Nephron (organoid): ENCODE results near the gene NDC1.

Source experiments
- H3K27ac Mint-ChIP-seq, 3 experiments: 2 replicates each; pipeline ENCODE4 v1.8.0; 2020; ENCODE audit warnings: mixed read lengths in 3 of 3, mild to moderate bottlenecking in 2 of 3, moderate library complexity in 1 of 3
- H3K27me3 Mint-ChIP-seq: 2 replicates; pipeline ENCODE4 v1.8.0; 2021; ENCODE audit warnings: low read depth, mild to moderate bottlenecking, moderate library complexity, mixed read lengths
- H3K36me3 Mint-ChIP-seq: 2 replicates; pipeline ENCODE4 v1.8.0; 2020; ENCODE audit warnings: low read depth, mixed read lengths
- H3K4me1 Mint-ChIP-seq: 2 replicates; pipeline ENCODE4 v1.8.0; 2020; ENCODE audit warnings: mixed read lengths
- H3K4me3 Mint-ChIP-seq, 3 experiments: 2 replicates each; pipeline ENCODE4 v1.8.0; 2020; ENCODE audit warnings: mild to moderate bottlenecking in 3 of 3, mixed read lengths in 3 of 3, moderate library complexity in 2 of 3
- H3K9me3 Mint-ChIP-seq: 2 replicates; pipeline ENCODE4 v1.8.0; 2020; ENCODE audit warnings: mixed read lengths
- CTCF ChIP-seq, 3 experiments: fragments of 200-600 bp; sonication (generic); IDR thresholded peaks; one replicate each; pipeline ENCODE4 v1.5.0; 2021; ENCODE audit warnings: antibody characterized with exemption in 3 of 3; ENCODE audit not compliant: unreplicated experiment in 3 of 3

The NDC1 gene

DNA sequence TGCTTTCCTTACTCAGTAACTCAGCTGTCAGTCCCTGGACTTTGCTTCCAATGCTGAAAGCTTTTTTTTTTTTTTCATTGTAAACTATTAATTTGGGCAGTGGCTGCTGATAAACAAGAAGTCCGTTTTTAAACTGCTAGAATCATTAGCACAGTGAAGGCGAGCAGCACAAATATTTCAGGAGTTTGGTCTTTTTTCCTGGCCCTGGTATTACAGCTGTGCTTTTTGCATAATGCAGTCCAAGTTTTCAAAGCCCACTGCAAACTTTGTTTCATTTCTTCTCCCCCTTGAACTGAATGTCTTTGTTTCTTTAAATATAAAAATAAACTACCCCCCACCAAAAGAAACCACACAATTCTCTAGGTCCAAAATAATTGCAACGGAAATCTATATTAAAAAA lies 105.7 kb downstream of the NDC1 start:
- TF ChIP-seq CTCF (IDR thresholded peaks at IDR 0.05; ENCODE audit: unreplicated experiment in 3 of 3), result no peak
- Mint-ChIP-seq H3K4me1 (peaks cover 56% of the 10 kb centered on the region), H3K9me3 (no peaks in the 10 kb centered on the region), H3K4me3 (peak overlapping the region in 1 of 3 experiments; percentile 8), H3K27me3 (peaks cover 83% of the 10 kb centered on the region), H3K27ac (peak overlapping the region; percentile 44 to 91 (median 88)), H3K36me3 (no peaks in the 10 kb centered on the region)

- H3K36me3 Mint-ChIP-seq, result no peaks in the 10 kb centered on the region
- H3K4me1 Mint-ChIP-seq, result peaks cover 56% of the 10 kb centered on the region
- H3K27me3 Mint-ChIP-seq, result peaks cover 82% of the 10 kb centered on the region
Observed at GRCh38 chr1:53731779-53732305, 106.3 kb downstream of the NDC1 start.

DNA sequence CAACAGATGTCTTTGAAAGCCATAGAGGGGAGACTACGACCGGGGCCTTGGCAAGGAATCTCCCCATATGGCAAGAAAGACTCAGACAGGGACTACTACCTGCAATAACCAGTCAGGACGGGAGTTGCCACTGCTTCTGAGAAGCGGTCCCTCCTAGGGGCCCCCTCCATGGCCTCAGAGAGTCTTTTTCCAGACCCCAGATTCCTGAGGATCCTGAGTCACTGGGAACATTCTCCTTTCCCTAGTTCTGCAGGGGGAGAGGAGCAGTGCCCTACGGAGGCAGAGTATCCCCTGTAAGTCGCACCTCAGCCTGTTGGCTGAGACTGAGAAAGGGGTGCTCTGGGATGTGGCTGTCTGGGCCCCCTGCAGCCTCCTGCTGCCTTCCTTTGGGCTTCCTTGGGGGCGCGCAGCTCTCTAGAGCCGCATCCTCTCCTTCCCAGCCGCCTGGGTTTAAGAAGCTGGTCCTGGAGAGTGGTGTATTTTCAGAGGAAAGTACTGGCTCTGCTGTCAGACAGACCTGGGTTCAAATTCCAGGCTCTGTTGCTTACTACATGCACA lies 107.0 kb downstream of the NDC1 start:
- H3K27me3 Mint-ChIP-seq, result peaks cover 80% of the 10 kb centered on the region
- H3K4me1 Mint-ChIP-seq, result peaks cover 56% of the 10 kb centered on the region
- H3K4me3 Mint-ChIP-seq, result peak overlapping the region in 1 of 3 experiments; percentile 7
- no peaks in the 10 kb centered on the region for H3K9me3 Mint-ChIP-seq
- no peak for TF ChIP-seq CTCF (IDR thresholded peaks at IDR 0.05; ENCODE audit: unreplicated experiment in 3 of 3)
- peak overlapping the region; percentile 62 to 72 (median 72) for H3K27ac Mint-ChIP-seq
- no peaks in the 10 kb centered on the region for H3K36me3 Mint-ChIP-seq

More at GRCh38 chr1:53731779-53732305, 106.3 kb downstream of the NDC1 start:
- Mint-ChIP-seq H3K9me3 (no peaks in the 10 kb centered on the region), H3K27ac (peak overlapping the region; percentile 44 to 91 (median 88)), H3K4me3 (peak overlapping the region in 1 of 3 experiments; percentile 8)
- no peak for TF ChIP-seq CTCF (IDR thresholded peaks at IDR 0.05; ENCODE audit: unreplicated experiment in 3 of 3)

DNA sequence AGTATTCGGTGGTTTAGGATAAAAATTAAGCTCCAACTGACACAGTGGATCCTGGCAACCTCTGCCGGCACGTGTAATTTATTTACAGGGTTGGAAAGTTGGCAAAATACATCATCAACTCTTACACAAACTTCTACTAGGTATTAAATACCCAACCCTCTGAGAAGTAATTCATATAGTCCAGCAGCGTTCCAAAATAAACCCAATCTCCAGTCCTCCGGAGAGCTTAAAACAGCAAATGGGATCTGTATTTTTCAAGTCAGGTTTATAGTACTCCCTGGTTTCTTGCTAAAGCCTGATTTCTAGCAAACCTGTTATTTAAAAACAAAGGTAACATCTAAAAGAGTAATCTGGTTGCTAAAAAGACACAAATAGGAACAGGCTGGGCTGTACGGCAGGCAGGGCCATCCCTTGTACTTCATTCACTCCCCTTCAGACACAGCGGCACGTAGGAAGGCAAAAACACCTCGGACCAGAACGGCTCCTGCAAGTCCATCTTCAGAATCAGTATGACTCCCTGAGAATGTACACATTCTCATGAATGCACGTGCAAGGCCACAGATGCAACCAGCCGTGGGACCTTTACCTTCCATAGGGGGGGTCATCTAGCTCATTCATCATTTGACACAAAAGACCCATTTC lies 107.8 kb downstream of the NDC1 start:
- Mint-ChIP-seq H3K27ac (peak overlapping the region; percentile 62 to 72 (median 72)), H3K4me1 (peaks cover 54% of the 10 kb centered on the region), H3K9me3 (no peaks in the 10 kb centered on the region), H3K27me3 (peaks cover 77% of the 10 kb centered on the region), H3K4me3 (peak overlapping the region in 1 of 3 experiments; percentile 7), H3K36me3 (no peaks in the 10 kb centered on the region)
- TF ChIP-seq CTCF (IDR thresholded peaks at IDR 0.05; ENCODE audit: unreplicated experiment in 3 of 3), result no peak

- no peak for TF ChIP-seq CTCF (IDR thresholded peaks at IDR 0.05; ENCODE audit: unreplicated experiment in 3 of 3)
Observed at GRCh38 chr1:53729456-53730223, 108.5 kb downstream of the NDC1 start.

More at GRCh38 chr1:53729456-53730223, 108.5 kb downstream of the NDC1 start:
- Mint-ChIP-seq H3K4me3 (peak overlapping the region; percentile 4 to 25 (median 14)), H3K9me3 (no peaks in the 10 kb centered on the region), H3K27me3 (peaks cover 77% of the 10 kb centered on the region), H3K27ac (peak overlapping the region; percentile 62 to 72 (median 72)), H3K36me3 (no peaks in the 10 kb centered on the region), H3K4me1 (peaks cover 47% of the 10 kb centered on the region)
